T-helper 17 cell (primary cell): Measurements from ENCODE around the gene EXOC2. TPM values are rescaled to one million over a fixed set of nuclear protein-coding genes. Genes with fewer than 3 reads are reported as not detected.

Experiments
- ATAC-seq: fragments of 150-1000 bp; cut with Tn5 transposase; 2 replicates; pipeline ENCODE4 v1.10.0; 2021; ENCODE audit warnings: mild to moderate bottlenecking, moderate library complexity
- DNase-seq, 3 donors: peaks; one replicate each; pipeline versions ENCODE4 v3.0.0 to v3.0.0-alpha.2; 2020 to 2021
- H3K9me3 ChIP-seq: one replicate; pipeline ENCODE4 v1.7.0; 2013; ENCODE audit warnings: low read length, mild to moderate bottlenecking; ENCODE audit not compliant: control insufficient read depth, poor library complexity, severe bottlenecking
- H3K27ac Mint-ChIP-seq: one replicate; pipeline ENCODE4 v1.8.0; 2022; ENCODE audit warnings: mild to moderate bottlenecking, moderate library complexity, mixed read lengths
- H3K27me3 Mint-ChIP-seq: one replicate; pipeline ENCODE4 v1.8.0; 2022; ENCODE audit warnings: mixed read lengths
- H3K36me3 Mint-ChIP-seq: one replicate; pipeline ENCODE4 v1.8.0; 2022; ENCODE audit warnings: low read depth, mixed read lengths
- H3K4me1 Mint-ChIP-seq: one replicate; pipeline ENCODE4 v1.8.0; 2022; ENCODE audit warnings: mild to moderate bottlenecking, mixed read lengths
- H3K4me3 Mint-ChIP-seq: one replicate; pipeline ENCODE4 v1.8.0; 2022; ENCODE audit warnings: mild to moderate bottlenecking, moderate library complexity, mixed read lengths
- total RNA-seq, 4 donors: library from RNA in 2 of 4; stranded (reverse) in 2 of 4; gene quantifications; one replicate each; pipeline ENCODE4 v1.2.3 and lab custom pipeline; 2022 to 2026

The EXOC2 gene
- total RNA-seq, 2 donors from 2014 or later, result 30.7 to 30.9 TPM

DNA sequence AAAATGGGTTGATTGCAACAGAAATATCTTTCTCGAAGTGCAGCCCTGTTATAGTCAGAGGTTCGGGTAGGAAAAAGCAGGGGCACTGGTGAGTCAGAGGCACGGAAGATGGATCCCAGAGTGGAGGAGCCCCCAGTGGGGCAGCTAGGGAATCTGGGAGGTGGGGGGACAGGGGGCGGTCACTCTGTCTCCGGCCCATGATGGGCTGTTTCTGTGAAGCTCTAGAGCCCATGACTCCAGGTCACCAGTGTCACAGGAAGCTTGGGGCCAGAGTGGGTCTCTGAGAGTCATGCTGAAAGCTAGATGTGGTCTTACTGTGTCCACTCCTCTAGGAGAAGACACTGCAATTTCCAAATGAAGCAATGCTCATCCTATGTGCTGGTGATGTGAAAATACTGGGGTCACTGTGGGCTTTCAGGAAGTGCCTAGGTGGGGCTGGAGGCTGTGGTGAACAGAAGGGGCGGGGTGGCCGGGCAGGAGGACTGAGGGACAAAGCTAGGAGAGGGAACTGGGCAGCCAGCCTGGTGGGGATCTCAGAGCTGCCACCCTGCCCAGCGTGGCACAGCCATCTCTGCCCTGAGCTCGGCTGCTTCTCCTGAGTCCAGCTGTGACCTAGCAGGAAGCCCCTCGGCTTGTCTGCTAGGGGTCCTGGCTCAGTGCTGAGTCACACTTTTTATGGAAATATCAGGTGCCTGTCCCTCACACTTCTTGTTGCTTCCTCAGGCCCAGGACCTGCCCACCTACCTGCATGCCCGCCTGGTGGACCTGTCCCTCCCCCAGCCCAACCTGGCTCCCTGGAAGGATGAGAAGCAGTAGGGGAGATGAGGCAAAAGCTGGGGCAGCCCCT is 247.1 kb downstream of the EXOC2 start:
- peak overlapping the region; percentile 84 for H3K4me3 Mint-ChIP-seq
- H3K4me1 Mint-ChIP-seq, result peaks cover 43% of the 10 kb centered on the region
- no peaks in the 10 kb centered on the region for H3K9me3 ChIP-seq
- no peaks in the 10 kb centered on the region for H3K36me3 Mint-ChIP-seq
- no peaks in the 10 kb centered on the region for H3K27me3 Mint-ChIP-seq
- peak overlapping the region; percentile 92 for H3K27ac Mint-ChIP-seq
- DNase-seq (no peak), ATAC-seq (no peak)

GRCh38 chr6:444653-445275 is 248.2 kb downstream of the EXOC2 start:
- H3K9me3 ChIP-seq, result no peaks in the 10 kb centered on the region
- peak overlapping the region; percentile 92 for H3K27ac Mint-ChIP-seq
- H3K36me3 Mint-ChIP-seq, result no peaks in the 10 kb centered on the region
- peak; percentile 71 for ATAC-seq
- H3K4me1 Mint-ChIP-seq, result peaks cover 43% of the 10 kb centered on the region
- peak overlapping the region; percentile 84 for H3K4me3 Mint-ChIP-seq
- no peaks in the 10 kb centered on the region for H3K27me3 Mint-ChIP-seq
- DNase-seq, result peak in 2 of 3 donors; percentile 34 to 46

DNA sequence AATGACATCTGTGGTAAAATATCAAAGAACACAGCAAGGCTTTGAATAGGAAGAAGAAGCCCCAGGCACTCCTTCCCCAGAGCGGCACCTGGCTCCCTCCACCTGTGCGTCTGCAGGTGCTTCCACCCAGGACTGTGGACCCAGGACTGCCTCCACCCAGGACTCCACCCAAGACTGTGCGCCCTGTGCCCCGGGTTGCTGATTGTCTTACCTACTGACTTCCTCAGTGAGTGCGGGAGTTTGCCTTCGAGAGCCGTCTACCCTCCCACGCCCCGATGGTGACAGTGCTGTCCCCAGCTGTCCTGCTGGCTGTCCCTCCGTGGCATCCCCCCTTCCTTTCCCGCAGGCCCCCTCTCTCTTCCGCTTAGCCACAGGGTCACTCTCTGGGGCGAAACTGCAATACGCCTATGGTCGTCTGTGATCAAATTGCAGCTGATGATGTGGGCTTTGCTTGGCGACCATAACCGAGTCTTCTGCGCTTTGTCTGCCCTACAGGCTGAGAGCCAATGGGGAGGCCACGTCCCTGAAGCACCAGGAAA is 249.2 kb downstream of the EXOC2 start:
- Mint-ChIP-seq H3K4me3 (no peak overlapping the region), H3K27me3 (no peaks in the 10 kb centered on the region), H3K27ac (peak overlapping the region; percentile 92), H3K36me3 (no peaks in the 10 kb centered on the region), H3K4me1 (peaks cover 42% of the 10 kb centered on the region)
- no peaks in the 10 kb centered on the region for H3K9me3 ChIP-seq
- DNase-seq (no peak), ATAC-seq (no peak)

DNA sequence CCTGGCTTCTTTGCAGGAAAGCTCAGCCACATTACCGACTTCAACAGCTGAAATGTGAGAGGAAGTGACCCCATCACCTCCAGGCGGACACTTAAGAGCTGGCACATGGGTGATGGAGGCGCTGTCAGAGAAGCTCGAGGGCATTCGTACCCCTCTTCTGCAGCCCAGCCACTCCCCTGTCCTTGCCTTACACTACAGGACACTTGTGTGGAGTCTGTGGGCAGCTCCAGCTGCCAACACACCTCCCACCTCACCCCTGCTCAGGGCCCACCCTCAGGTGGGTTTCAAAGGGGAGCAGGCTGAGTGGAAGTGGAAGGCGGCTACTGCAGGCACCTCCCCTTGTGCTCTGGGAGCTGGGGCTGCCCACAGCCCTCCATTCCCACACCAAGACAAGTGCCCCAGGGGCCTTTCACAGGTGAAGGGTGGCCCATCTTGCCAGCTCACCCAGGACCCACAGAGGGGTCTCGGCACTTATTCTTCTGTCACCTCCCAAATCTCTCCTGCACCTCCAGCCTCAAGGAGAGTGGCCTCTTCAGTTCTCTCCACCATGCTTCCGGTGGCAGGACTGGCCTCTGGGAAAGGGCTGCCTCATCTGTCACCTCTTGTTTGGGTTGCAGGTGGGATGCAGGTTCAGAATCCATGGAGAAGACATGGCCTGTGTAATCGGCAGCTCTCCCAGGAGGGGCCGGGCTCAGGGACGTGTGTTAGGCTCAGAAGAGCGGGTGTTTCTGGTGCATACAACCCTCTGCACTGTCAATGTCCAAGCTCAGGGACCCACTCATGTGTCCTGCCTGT is 251.6 kb downstream of the EXOC2 start:
- Mint-ChIP-seq H3K27me3 (no peaks in the 10 kb centered on the region), H3K36me3 (no peaks in the 10 kb centered on the region), H3K27ac (no peak overlapping the region), H3K4me3 (no peak overlapping the region), H3K4me1 (peaks cover 28% of the 10 kb centered on the region)
- no peaks in the 10 kb centered on the region for H3K9me3 ChIP-seq
- ATAC-seq, result no peak
- no peak for DNase-seq

DNA sequence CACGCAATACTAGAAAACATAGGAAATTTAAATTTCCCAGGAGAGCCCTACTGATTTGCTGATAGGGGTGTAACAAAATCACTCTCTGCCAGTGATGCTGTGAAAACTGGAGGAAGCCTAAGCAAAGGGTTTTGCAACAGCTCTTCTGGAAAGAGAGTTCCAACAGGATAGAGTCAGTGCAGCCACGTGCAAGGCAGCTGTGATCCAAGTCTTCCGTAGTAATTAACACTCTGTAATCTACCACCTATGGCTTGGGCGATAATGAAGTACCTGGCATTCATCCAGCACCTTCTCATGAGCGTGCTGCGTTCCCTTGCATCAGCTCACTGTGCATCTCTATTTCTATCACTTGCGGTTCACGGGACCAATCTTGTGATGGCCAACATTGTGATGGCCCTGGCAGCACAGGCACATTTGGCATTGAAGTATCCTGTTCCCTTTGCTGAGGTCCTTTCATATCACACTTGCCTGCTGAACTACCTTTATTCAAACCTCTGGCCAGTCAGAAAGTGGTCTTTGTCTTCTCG is 253.2 kb downstream of the EXOC2 start:
- Mint-ChIP-seq H3K27me3 (no peaks in the 10 kb centered on the region), H3K4me1 (peaks cover 19% of the 10 kb centered on the region), H3K4me3 (no peak overlapping the region), H3K27ac (no peak overlapping the region), H3K36me3 (no peaks in the 10 kb centered on the region)
- DNase-seq, result no peak
- no peak for ATAC-seq
- H3K9me3 ChIP-seq, result no peaks in the 10 kb centered on the region

DNA sequence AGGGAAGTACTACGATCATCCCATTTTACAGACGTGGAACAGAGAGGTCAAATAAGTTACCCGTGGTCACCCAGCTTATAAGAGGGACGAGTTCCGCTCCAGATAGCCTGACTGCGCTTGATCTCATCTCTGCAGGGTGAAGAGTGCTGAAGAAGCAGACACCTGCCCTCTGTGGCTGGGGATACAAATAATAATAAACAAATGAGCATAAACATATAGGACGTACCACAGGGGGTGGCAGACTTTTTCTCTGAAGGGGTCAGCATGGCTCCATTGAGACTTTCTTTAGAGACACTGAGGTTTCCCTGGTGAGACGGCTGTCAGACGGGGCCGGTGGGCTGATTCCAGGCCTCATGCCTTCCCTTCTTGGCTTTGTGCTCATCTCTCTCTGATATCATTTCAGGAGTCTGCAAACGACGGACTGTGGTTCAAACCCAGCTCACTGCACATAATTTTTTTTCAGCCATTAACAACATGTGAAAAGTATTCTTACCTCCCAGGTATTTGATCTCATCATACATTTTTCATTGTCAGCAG is 254.2 kb downstream of the EXOC2 start:
- no peak overlapping the region for H3K4me3 Mint-ChIP-seq
- H3K27me3 Mint-ChIP-seq, result no peaks in the 10 kb centered on the region
- DNase-seq, result no peak
- ATAC-seq, result no peak
- H3K4me1 Mint-ChIP-seq, result peaks cover 12% of the 10 kb centered on the region
- H3K36me3 Mint-ChIP-seq, result no peaks in the 10 kb centered on the region
- no peak overlapping the region for H3K27ac Mint-ChIP-seq
- no peaks in the 10 kb centered on the region for H3K9me3 ChIP-seq

GRCh38 chr6:437037-437392 is 255.9 kb downstream of the EXOC2 start:
- no peak for ATAC-seq
- Mint-ChIP-seq H3K27ac (no peak overlapping the region), H3K36me3 (no peaks in the 10 kb centered on the region), H3K27me3 (no peaks in the 10 kb centered on the region), H3K4me3 (no peak overlapping the region), H3K4me1 (peaks cover 13% of the 10 kb centered on the region)
- DNase-seq, result no peak
- no peaks in the 10 kb centered on the region for H3K9me3 ChIP-seq

DNA sequence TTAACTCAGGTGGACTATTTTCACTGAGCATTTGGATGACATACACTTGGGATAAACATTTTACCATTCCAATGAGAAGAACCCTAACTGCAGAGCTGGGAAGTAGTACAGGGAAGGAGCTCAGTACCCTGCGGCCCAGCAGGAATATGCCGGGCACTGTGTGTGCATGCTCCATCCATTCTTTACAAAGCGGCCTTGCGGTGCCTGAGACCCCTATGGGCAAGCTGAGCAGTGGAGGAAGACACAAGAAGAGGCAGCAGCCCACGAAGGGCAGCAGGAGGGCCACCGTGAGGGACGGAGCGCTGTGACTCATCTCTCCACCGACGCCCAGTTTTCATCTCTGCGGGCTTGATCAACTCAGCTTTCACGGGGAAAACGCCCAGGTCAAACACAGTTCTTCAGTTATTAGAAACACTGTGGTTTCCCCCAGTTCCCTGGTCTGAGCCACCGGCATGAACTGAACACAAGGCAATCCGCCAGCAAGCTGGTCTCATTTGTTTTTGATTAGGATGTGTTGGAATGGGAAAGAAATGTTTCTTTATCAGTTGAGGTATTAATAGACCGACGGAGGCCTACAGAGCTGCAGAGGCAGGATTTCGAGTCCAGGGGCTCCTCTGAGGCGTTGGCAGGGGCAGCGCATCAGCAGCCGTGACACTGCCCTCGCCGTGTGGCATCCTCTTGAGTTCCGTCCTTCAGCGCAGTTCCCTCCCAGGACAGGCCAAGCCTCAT is 256.5 kb downstream of the EXOC2 start:
- DNase-seq (no peak), ATAC-seq (no peak)
- H3K4me3 Mint-ChIP-seq, result no peak overlapping the region
- H3K27ac Mint-ChIP-seq, result no peak overlapping the region
- H3K4me1 Mint-ChIP-seq, result peaks cover 17% of the 10 kb centered on the region
- H3K27me3 Mint-ChIP-seq, result no peaks in the 10 kb centered on the region
- H3K9me3 ChIP-seq, result no peaks in the 10 kb centered on the region
- H3K36me3 Mint-ChIP-seq, result no peaks in the 10 kb centered on the region

GRCh38 chr6:435441-436307 is 257.3 kb downstream of the EXOC2 start:
- Mint-ChIP-seq H3K4me1 (peaks cover 20% of the 10 kb centered on the region), H3K27ac (peak overlapping the region; percentile 54)

More at GRCh38 chr6:435441-436307, 257.3 kb downstream of the EXOC2 start:
- ATAC-seq, result no peak
- H3K9me3 ChIP-seq, result no peaks in the 10 kb centered on the region
- no peak overlapping the region for H3K4me3 Mint-ChIP-seq
- no peaks in the 10 kb centered on the region for H3K27me3 Mint-ChIP-seq
- DNase-seq, result no peak
- no peaks in the 10 kb centered on the region for H3K36me3 Mint-ChIP-seq
